SK-N-SH treated with all-trans-retinoic acid at 6 μM for 48 hours (cell line): Measurements from ENCODE around the gene KIF1A.

Source experiments
- ATAC-seq: fragments of 200-7000 bp; cut with Tn5 transposase; 3 replicates; pipeline ENCODE4 v1.9.1; 2020; ENCODE audit warnings: mild to moderate bottlenecking, moderate library complexity
- ARNTL ChIP-seq: fragments of 450-650 bp; formaldehyde crosslinking; IDR thresholded peaks from 2 replicates; pipeline ENCODE4 v1.5.0; 2020; ENCODE audit warnings: low read depth, mild to moderate bottlenecking, moderate library complexity, borderline replicate concordance
- CREB5 ChIP-seq: fragments of 250-450 bp; sonication (Bioruptor Pico); IDR thresholded peaks from 2 replicates; pipeline ENCODE4 v1.5.1; 2020; ENCODE audit warnings: low read depth, mild to moderate bottlenecking, moderate library complexity
- ESRRG ChIP-seq: fragments of 250-450 bp; sonication (Bioruptor Pico); IDR thresholded peaks from 2 replicates; pipeline ENCODE4 v1.6.1; 2021; ENCODE audit warnings: mild to moderate bottlenecking
- GLIS3 ChIP-seq: fragments of 250-450 bp; sonication (Bioruptor Pico); IDR thresholded peaks from 2 replicates; pipeline ENCODE4 v1.5.0; 2020; ENCODE audit warnings: mild to moderate bottlenecking, moderate library complexity
- ISL1 ChIP-seq: fragments of 250-450 bp; sonication (Bioruptor Pico); IDR thresholded peaks from 2 replicates; pipeline ENCODE4 v2.1.2; 2022; ENCODE audit warnings: mild to moderate bottlenecking, moderate library complexity
- OSR1 ChIP-seq: fragments of 250-450 bp; sonication (Bioruptor Pico); IDR thresholded peaks from 2 replicates; pipeline ENCODE4 v1.8.0; 2022; ENCODE audit warnings: moderate library complexity, mild to moderate bottlenecking, inconsistent platforms
- PPARA ChIP-seq: fragments of 250-450 bp; sonication (Bioruptor Pico); IDR thresholded peaks from 2 replicates; pipeline ENCODE4 v1.5.0; 2020; ENCODE audit warnings: mild to moderate bottlenecking, borderline replicate concordance
- TCF4 ChIP-seq: fragments of 250-450 bp; sonication (Bioruptor Pico); IDR thresholded peaks from 2 replicates; pipeline ENCODE4 v1.8.0; 2021; ENCODE audit warnings: mild to moderate bottlenecking, moderate library complexity, borderline replicate concordance
- TOX ChIP-seq: fragments of 250-450 bp; sonication (Bioruptor Pico); IDR thresholded peaks from 2 replicates; pipeline ENCODE4 v1.8.0; 2021; ENCODE audit warnings: mild to moderate bottlenecking, moderate library complexity, borderline replicate concordance
- ZC3H10 ChIP-seq: fragments of 250-450 bp; sonication (Bioruptor Pico); IDR thresholded peaks from 2 replicates; pipeline ENCODE4 v1.5.1; 2021; ENCODE audit warnings: mild to moderate bottlenecking, moderate library complexity
- ZFP3 ChIP-seq: fragments of 250-450 bp; sonication (Bioruptor Pico); IDR thresholded peaks from 2 replicates; pipeline ENCODE4 v1.5.0; 2020; ENCODE audit warnings: mild to moderate bottlenecking, moderate library complexity
- ZFP30 ChIP-seq: fragments of 450-650 bp; formaldehyde crosslinking; IDR thresholded peaks from 2 replicates; pipeline ENCODE4 v1.5.0; 2022; ENCODE audit warnings: mild to moderate bottlenecking, moderate library complexity
- ZNF565 ChIP-seq: fragments of 450-650 bp; formaldehyde crosslinking; conservative IDR thresholded peaks from 2 replicates; pipeline ENCODE4 v1.5.0; 2020; ENCODE audit warnings: low read depth, mild to moderate bottlenecking, moderate library complexity
- ZNF70 ChIP-seq: fragments of 450-650 bp; formaldehyde crosslinking; IDR thresholded peaks from 2 replicates; pipeline ENCODE4 v1.5.0; 2020; ENCODE audit warnings: mild to moderate bottlenecking, moderate library complexity
- TF ChIP-seq, protein P1 (sequence below): fragments of 250-450 bp; sonication (Bioruptor Pico); IDR thresholded peaks from 2 replicates; pipeline ENCODE4 v1.5.0; 2020; ENCODE audit warnings: mild to moderate bottlenecking, moderate library complexity
- TF ChIP-seq, protein P2 (sequence below): fragments of 250-450 bp; sonication (Bioruptor Pico); IDR thresholded peaks from 2 replicates; pipeline ENCODE4 v1.5.1; 2021; ENCODE audit warnings: mild to moderate bottlenecking, moderate library complexity
- TF ChIP-seq, protein P3 (sequence below): fragments of 250-450 bp; sonication (Bioruptor Pico); IDR thresholded peaks from 2 replicates; pipeline ENCODE4 v1.8.0; 2020; ENCODE audit warnings: mild to moderate bottlenecking, moderate library complexity, borderline replicate concordance

The KIF1A gene

GRCh38 chr2:240689975-240690374 lies 130.0 kb downstream of the KIF1A start:
- no peak for ATAC-seq
- TF ChIP-seq PPARA (no peak), GLIS3 (CRISPR knock-in tag) (no peak), TCF4 (CRISPR knock-in tag) (no peak), OSR1 (CRISPR knock-in tag) (no peak), CREB5 (CRISPR knock-in tag) (no peak), ARNTL (CRISPR knock-in tag) (no peak), ZC3H10 (CRISPR knock-in tag) (no peak), ZNF565 (no peak), ZFP30 (CRISPR knock-in tag) (no peak), ESRRG (CRISPR knock-in tag) (no peak)
- TF ChIP-seq, protein P1, sequence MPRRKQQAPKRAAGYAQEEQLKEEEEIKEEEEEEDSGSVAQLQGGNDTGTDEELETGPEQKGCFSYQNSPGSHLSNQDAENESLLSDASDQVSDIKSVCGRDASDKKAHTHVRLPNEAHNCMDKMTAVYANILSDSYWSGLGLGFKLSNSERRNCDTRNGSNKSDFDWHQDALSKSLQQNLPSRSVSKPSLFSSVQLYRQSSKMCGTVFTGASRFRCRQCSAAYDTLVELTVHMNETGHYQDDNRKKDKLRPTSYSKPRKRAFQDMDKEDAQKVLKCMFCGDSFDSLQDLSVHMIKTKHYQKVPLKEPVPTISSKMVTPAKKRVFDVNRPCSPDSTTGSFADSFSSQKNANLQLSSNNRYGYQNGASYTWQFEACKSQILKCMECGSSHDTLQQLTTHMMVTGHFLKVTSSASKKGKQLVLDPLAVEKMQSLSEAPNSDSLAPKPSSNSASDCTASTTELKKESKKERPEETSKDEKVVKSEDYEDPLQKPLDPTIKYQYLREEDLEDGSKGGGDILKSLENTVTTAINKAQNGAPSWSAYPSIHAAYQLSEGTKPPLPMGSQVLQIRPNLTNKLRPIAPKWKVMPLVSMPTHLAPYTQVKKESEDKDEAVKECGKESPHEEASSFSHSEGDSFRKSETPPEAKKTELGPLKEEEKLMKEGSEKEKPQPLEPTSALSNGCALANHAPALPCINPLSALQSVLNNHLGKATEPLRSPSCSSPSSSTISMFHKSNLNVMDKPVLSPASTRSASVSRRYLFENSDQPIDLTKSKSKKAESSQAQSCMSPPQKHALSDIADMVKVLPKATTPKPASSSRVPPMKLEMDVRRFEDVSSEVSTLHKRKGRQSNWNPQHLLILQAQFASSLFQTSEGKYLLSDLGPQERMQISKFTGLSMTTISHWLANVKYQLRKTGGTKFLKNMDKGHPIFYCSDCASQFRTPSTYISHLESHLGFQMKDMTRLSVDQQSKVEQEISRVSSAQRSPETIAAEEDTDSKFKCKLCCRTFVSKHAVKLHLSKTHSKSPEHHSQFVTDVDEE (CRISPR knock-in tag) = no peak
- TF ChIP-seq, protein P2, sequence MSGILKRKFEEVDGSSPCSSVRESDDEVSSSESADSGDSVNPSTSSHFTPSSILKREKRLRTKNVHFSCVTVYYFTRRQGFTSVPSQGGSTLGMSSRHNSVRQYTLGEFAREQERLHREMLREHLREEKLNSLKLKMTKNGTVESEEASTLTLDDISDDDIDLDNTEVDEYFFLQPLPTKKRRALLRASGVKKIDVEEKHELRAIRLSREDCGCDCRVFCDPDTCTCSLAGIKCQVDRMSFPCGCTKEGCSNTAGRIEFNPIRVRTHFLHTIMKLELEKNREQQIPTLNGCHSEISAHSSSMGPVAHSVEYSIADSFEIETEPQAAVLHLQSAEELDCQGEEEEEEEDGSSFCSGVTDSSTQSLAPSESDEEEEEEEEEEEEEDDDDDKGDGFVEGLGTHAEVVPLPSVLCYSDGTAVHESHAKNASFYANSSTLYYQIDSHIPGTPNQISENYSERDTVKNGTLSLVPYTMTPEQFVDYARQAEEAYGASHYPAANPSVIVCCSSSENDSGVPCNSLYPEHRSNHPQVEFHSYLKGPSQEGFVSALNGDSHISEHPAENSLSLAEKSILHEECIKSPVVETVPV (CRISPR knock-in tag) = no peak
- TF ChIP-seq, protein P3, sequence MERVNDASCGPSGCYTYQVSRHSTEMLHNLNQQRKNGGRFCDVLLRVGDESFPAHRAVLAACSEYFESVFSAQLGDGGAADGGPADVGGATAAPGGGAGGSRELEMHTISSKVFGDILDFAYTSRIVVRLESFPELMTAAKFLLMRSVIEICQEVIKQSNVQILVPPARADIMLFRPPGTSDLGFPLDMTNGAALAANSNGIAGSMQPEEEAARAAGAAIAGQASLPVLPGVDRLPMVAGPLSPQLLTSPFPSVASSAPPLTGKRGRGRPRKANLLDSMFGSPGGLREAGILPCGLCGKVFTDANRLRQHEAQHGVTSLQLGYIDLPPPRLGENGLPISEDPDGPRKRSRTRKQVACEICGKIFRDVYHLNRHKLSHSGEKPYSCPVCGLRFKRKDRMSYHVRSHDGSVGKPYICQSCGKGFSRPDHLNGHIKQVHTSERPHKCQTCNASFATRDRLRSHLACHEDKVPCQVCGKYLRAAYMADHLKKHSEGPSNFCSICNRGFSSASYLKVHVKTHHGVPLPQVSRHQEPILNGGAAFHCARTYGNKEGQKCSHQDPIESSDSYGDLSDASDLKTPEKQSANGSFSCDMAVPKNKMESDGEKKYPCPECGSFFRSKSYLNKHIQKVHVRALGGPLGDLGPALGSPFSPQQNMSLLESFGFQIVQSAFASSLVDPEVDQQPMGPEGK = no peak

GRCh38 chr2:240688553-240688919 lies 131.5 kb downstream of the KIF1A start:
- TF ChIP-seq ARNTL (CRISPR knock-in tag) (no peak), ESRRG (CRISPR knock-in tag) (no peak), TCF4 (CRISPR knock-in tag) (no peak), ZFP3 (CRISPR knock-in tag) (no peak), ZNF565 (no peak)
- ATAC-seq = no peak

DNA sequence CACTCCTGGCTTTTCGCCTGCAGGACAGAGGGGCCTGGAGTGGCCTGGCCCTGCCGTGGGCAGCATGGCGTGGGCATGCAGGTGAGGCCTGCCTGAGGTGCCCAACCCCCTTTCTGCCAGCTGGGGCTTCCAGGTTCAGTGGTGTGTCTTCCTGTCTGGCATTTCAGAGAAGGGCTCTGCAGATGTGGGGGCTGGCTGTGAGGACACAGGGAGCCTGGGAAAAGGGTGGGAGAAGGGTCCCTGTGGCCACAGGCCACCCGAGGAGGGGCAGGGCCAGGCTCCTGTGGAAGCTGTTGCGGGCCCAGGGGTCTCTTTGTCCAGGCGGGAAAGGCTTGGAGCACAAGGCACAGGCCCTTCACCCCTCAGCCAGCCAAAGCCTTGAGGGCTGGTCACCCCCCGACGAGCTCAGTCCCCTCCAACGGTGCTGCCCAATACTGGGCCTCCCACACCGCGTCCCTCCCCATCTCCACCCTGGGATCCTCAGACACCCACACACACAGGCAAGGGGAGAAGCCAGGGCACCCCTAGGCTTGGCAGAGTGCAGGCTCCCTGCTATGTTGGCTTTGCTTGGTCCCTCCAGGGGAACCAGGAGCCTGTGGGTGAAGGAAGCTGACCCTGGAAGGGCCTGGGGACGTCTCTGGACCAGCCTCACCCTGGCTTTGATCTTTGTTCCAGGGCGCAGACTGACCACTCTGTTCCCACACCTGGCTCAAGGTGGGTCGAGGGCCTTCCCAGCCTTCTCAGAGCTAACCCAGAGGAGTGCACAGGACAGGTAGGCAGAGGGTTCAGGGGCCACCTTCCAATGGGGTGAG lies 132.1 kb downstream of the KIF1A start:
- TF ChIP-seq ZFP3 (CRISPR knock-in tag) (no peak), ISL1 (CRISPR knock-in tag) (no peak), OSR1 (CRISPR knock-in tag) (no peak), TOX (CRISPR knock-in tag) (no peak), ARNTL (CRISPR knock-in tag) (no peak), ZNF70 (CRISPR knock-in tag) (no peak), ZNF565 (no peak), PPARA (no peak), TCF4 (CRISPR knock-in tag) (no peak), CREB5 (CRISPR knock-in tag) (no peak)
- TF ChIP-seq, protein P1 (CRISPR knock-in tag) = no peak
- ATAC-seq = no peak
